ENCODE measurements around the gene CSNK1G3.

Gene CSNK1G3

DNA sequence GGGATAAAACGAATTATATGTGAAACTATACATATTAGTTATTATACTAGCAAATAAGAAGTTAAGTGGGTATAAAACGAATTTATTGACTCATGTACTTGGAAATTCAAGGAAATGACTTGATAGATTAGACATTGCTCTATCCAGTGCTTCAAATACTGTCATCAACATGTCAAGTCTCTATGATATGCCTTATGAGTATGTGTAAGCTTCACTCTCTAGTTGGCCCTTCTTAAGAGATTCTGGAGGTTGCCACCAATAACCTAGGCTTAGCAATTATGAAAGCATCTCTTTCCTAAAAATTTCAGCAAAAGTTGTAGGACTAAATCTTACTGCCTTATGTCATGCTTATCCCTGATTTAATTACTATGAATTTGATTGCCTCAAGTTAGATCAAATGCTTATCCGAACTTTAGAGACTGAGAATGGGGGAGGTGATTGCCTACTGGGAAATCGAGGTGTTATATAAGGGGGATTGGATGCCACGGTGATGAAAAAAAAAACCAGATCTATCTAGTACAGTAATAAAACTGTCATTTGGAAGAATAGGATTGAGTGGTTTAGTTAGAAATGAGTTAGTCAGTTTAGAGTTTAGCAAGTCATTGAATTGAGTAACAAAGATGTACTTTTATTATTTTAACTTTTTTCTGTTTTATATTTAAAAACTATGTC is 46.9 kb downstream of the CSNK1G3 start:
- no peaks in the 10 kb centered on the region for H3K27me3 ChIP-seq
- TF ChIP-seq CTCF (IDR thresholded peaks at IDR 0.05) = no peak
- no peak overlapping the region for H3K27ac ChIP-seq
- no peak overlapping the region for H3K4me3 ChIP-seq (ENCODE audit: low read depth in 1 of 2, low read length in 1 of 2)
- no peaks in the 10 kb centered on the region for H3K36me3 ChIP-seq
- H3K4me1 ChIP-seq (ENCODE audit: control insufficient read depth in 1 of 2, insufficient read depth in 1 of 2, low read depth in 1 of 2, low read length in 1 of 2) = no peaks in the 10 kb centered on the region
- H3K9me3 ChIP-seq = no peaks in the 10 kb centered on the region

GRCh38 chr5:123559434-123559775 is 47.4 kb downstream of the CSNK1G3 start:
- Histone ChIP-seq H3K4me3 (ENCODE audit: low read depth in 1 of 2, low read length in 1 of 2) (no peak overlapping the region), H3K36me3 (no peaks in the 10 kb centered on the region), H3K9me3 (no peaks in the 10 kb centered on the region), H3K27ac (no peak overlapping the region), H3K4me1 (ENCODE audit: control insufficient read depth in 1 of 2, insufficient read depth in 1 of 2, low read depth in 1 of 2, low read length in 1 of 2) (no peaks in the 10 kb centered on the region), H3K27me3 (no peaks in the 10 kb centered on the region)
- TF ChIP-seq CTCF (IDR thresholded peaks at IDR 0.05) = no peak

- Histone ChIP-seq H3K9me3 (no peaks in the 10 kb centered on the region), H3K4me3 (ENCODE audit: low read depth in 1 of 2, low read length in 1 of 2) (no peak overlapping the region), H3K27ac (no peak overlapping the region), H3K4me1 (ENCODE audit: control insufficient read depth in 1 of 2, insufficient read depth in 1 of 2, low read depth in 1 of 2, low read length in 1 of 2) (no peaks in the 10 kb centered on the region), H3K27me3 (no peaks in the 10 kb centered on the region), H3K36me3 (no peaks in the 10 kb centered on the region)
- no peak for TF ChIP-seq CTCF (IDR thresholded peaks at IDR 0.05)
Measured at GRCh38 chr5:123561230-123561629, 49.3 kb downstream of the CSNK1G3 start.

- no peaks in the 10 kb centered on the region for H3K27me3 ChIP-seq
- no peak for TF ChIP-seq CTCF (IDR thresholded peaks at IDR 0.05)
- H3K4me3 ChIP-seq (ENCODE audit: low read depth in 1 of 2, low read length in 1 of 2) = no peak overlapping the region
- no peaks in the 10 kb centered on the region for H3K36me3 ChIP-seq
- H3K4me1 ChIP-seq (ENCODE audit: control insufficient read depth in 1 of 2, insufficient read depth in 1 of 2, low read depth in 1 of 2, low read length in 1 of 2) = no peaks in the 10 kb centered on the region
- H3K9me3 ChIP-seq = no peaks in the 10 kb centered on the region
- H3K27ac ChIP-seq = no peak overlapping the region
Measured at GRCh38 chr5:123571927-123572326, 60.0 kb downstream of the CSNK1G3 start.

GRCh38 chr5:123578390-123578789 is 66.4 kb downstream of the CSNK1G3 start:
- Histone ChIP-seq H3K4me3 (ENCODE audit: low read depth in 1 of 2, low read length in 1 of 2) (no peak overlapping the region), H3K36me3 (no peaks in the 10 kb centered on the region), H3K9me3 (no peaks in the 10 kb centered on the region), H3K27ac (no peak overlapping the region), H3K27me3 (no peaks in the 10 kb centered on the region), H3K4me1 (ENCODE audit: control insufficient read depth in 1 of 2, insufficient read depth in 1 of 2, low read depth in 1 of 2, low read length in 1 of 2) (no peaks in the 10 kb centered on the region)
- TF ChIP-seq CTCF (IDR thresholded peaks at IDR 0.05) = no peak

- no peaks in the 10 kb centered on the region for H3K9me3 ChIP-seq
- no peaks in the 10 kb centered on the region for H3K36me3 ChIP-seq
- TF ChIP-seq CTCF (IDR thresholded peaks at IDR 0.05) = no peak
- H3K27ac ChIP-seq = no peak overlapping the region
- no peaks in the 10 kb centered on the region for H3K4me1 ChIP-seq (ENCODE audit: control insufficient read depth in 1 of 2, insufficient read depth in 1 of 2, low read depth in 1 of 2, low read length in 1 of 2)
- H3K4me3 ChIP-seq (ENCODE audit: low read depth in 1 of 2, low read length in 1 of 2) = no peak overlapping the region
- H3K27me3 ChIP-seq = no peaks in the 10 kb centered on the region
Measured at GRCh38 chr5:123579410-123579809, 67.4 kb downstream of the CSNK1G3 start.
